DMS 273 treated with DMSO at 0.1 percent for 48 hours (cell line): Measurements from ENCODE around the gene KIF26B.

ENCODE experiments used
- DNase-seq: peaks from one replicate; lab custom pipeline; 2025; lab: John Stamatoyannopoulos, UW

KIF26B gene

DNA sequence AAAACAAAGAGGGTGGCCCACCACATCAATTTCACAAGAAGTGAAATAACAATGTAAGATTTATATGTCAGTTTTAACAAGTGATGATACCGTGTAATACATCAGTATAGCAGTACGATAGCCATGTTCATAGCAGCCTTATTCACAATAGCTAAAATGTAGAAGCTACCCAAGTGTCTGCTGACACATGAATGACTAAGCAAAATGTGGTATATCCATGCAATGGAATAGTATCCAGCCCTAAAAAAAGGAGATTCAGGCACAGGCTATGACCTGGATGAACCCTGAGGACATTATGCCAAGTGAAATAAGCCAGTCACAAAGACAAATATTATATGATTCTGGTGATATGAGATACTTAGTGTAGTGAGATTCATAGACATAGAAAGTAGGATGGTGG is 18.0 kb downstream of the KIF26B start:
- no peak for DNase-seq

DNA sequence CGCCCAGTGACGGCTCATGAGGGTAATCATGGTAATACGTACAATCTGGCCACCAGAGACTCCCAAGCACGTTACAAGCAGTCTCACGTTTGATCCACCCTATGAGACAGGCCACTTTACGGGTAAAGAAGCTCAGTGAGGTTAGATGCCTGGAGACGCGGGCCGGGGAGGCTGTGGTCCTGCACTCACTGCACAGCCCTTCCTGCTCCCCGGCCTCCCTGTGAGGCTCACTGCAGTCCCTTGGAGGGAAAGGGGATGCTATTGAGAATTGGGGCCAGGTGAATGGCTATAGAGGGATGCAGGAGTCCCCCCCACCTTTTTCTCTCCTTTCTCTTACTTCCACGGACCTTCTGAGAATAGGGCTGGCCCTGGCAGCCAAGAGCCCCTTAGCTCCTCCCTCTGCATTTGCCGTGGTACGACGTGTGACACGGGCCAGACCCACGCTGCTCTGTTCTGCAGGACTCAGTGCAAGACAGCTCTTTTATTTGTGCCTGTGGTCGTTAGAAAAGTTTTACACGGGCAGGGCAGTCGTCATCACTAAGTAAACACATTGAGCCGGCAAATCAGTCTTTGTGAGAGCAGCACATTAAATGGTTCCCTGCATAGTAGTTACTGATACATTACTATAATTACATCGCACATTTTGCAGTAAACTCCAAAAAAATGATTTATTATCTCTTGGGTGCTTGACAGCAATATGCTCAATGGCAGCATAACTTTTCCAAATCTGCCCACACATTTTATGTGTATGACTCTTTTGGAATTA is 18.8 kb downstream of the KIF26B start:
- no peak for DNase-seq

DNA sequence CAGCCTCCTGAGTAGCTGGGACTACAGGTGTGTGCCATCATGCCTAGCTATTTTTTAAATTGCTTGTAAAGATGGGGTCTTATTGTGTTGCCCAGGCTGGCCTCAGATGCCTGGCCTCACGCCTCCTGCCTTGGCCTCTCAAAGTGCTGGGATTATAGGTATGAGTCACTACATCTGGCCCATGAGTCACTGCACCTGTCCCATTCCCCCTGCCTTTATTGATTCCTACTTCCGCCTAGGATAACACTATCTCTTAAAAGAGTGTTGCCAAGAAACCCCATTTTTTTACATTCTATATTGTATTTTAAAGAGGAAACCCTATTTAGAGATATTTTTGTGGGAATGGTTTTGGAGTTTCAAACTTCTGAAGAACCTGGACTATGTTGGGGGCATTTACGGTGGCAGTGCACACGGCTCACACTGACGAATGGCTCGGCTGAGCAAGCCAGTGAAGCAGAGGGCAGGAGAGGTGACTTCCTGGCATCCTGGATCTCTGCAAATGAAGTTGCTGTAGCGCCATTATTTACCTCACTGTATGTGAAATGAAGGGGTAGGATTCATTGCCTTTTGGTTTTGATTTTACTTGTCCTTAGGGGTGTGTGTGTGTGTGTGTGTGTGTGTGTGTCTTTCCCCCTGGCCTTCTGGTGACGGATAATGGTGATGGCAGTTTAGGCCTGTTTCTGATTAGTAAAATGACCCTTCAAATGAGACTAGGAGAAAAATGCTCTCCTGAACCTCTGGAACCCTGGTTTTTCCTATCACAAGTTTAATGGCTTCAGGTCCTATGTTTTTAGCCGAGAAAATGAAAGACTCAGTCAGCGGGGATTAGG is 22.5 kb downstream of the KIF26B start:
- no peak for DNase-seq

DNA sequence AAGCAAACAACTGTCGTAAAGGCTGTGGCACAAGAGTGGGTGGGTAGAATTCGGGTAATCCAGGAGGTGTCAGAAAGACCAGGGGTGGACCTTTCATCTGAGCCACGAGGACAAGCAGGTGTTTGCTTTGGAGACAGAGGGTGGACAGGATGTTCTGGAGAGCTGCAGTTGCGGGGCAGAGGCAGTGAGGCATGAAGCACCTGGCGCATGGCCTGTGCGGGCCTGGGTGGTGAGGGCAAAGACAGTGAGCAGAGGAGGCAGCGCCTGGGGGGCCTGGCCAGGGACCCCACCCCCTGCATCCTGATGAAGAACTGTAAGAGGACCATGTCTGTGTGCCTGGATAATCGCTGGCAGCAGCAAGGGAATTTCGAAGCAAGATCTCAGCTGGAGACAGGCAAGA is 24.9 kb downstream of the KIF26B start:
- no peak for DNase-seq

DNA sequence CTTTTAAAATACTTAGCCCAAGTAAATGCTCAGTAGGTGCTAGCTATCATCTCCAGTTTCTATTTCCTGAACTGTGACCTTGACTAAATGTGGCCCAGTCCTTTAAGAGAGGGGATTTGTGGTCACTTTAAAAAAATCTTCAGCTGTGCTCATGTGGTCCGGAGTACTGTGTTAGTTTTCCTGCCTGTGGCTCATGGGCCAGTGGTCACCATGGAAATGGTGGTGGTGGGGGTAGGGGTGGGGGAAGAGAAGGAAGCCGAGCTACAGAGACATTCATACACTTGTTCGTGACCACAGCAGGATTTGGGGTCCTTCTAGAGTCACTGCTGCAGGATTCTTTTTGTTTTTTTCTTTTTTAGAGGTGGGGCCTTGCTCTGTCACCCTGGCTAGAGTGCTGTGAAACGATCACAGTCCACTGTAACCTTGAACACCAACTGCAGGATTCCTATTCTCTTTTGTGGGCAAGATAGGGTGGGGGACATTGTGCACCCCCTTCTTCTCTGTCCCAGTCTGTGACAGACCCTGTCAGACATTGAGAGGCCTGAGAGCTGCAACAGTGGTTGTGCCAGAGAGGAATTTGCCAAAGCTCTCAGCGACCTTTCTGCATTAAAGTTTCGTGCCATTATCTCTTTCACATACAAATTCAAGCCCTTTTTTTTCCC is 25.8 kb downstream of the KIF26B start:
- DNase-seq = no peak

DNA sequence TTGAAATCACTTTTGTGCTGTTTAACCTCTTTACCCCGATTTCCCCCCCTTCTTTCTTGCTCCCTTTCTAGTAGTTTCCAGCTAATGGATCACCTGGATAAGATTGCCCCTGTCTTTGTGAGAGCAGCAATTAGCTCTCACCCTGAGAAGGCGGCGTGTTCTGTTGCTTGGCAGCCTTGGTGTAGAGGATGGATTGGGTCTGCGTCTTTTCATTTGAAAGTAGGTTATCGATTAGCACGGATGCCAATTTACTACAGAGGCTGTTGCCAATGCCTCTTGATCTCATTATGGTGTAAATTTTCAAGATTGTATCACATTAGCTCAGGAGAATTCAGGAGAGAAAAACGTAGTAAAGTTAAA is 26.4 kb downstream of the KIF26B start:
- no peak for DNase-seq

- no peak for DNase-seq
Observed at GRCh38 chr1:245182028-245182427, 27.2 kb downstream of the KIF26B start.

- no peak for DNase-seq
Observed at GRCh38 chr1:245183429-245183828, 28.6 kb downstream of the KIF26B start.

DNA sequence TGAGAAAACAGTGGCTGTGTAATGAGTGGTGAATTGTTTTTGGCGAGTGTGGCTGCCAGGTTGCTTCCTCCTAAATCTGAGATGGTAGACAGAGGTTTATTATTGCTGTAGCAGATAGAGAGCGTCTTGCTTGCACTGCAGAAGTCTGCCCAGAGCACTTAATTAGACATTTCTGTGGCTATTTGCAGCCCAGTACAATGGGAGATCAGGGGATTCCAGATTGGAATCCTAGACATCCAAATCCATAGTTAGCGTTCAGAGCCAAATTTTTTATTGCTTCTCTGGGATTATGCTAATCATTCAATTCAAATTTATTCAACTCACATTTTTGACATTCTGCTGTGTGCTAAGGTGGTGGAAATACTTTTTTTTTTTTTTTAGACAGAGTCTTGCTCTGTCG is 30.0 kb downstream of the KIF26B start:
- DNase-seq = no peak

DNA sequence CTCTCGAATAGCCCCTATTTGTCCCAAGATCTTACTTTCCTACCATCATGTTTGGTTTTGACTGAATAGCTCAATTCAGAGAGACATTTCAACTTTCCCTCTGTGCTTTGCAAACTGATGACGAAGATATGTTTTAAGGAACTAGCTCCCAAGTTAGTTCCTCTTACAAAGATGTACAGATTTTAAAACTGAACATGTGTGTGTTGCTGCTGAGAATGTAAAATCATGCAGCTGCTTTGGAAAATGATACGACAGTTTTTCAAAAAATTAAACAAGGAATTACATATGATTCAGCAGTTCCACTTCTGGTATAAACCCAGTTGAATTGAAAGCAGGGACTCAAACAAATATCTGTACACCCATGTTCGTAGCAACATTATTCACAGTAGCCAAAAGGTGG is 33.6 kb downstream of the KIF26B start:
- no peak for DNase-seq

GRCh38 chr1:245195398-245195797 is 40.6 kb downstream of the KIF26B start:
- no peak for DNase-seq

DNA sequence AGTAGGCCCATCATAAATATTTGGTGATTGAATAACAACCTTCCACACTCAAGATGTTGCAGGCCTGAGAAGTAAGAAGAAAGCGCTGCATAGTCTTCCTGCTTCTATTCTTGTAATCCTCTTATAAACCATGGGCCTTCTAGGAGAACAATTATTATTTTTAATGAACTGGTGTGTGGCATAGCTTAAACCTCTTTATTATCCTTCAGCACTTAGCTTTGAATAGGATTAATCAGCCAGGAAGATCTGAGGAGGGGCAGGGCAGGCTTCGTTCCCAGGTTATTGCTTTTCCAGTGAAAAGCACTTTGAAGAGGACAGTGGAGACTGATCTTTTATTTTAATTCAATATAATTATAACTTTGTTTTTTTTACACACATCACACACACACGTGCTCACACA is 42.3 kb downstream of the KIF26B start:
- no peak for DNase-seq

- DNase-seq = no peak
Observed at GRCh38 chr1:245197911-245198379, 43.2 kb downstream of the KIF26B start.

DNA sequence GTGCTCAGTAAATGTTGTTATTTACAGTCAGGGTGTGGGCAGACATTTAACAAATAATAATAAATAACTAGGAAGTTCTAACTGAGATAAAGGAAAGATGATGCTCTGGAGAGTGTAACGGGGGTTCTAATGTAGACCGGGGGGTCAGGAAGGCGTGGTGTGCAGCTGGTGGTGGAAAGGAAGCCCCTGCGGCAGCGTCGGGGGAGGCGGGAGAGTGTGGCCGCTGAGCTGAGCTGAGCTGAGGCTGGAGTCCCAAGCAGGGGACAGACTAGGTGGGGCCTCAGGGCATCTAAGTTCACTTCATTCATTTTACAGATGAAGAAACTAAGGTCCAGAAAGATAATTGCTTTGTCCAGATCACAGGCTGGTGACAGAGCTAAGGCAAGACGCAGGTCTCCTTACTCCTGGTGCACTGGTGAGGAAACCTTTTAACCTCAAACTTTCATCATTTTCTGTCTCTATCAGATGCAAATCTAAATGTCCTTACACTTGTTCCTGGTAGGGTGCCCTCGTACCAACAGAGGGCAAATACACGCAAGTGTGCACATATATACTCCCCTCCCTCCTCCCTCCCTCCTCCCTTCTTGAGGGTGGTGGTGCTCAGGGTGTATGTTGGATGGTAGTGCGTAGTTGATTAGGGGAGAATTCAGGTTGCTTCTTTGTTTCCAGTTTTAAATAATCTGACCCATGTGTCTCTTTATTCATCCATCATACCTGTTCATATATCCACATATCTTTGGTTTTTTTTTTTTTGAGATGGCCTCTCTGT is 44.1 kb downstream of the KIF26B start:
- DNase-seq = no peak

GRCh38 chr1:245200146-245200545 is 45.4 kb downstream of the KIF26B start:
- no peak for DNase-seq

GRCh38 chr1:245201201-245201600 is 46.4 kb downstream of the KIF26B start:
- no peak for DNase-seq

DNA sequence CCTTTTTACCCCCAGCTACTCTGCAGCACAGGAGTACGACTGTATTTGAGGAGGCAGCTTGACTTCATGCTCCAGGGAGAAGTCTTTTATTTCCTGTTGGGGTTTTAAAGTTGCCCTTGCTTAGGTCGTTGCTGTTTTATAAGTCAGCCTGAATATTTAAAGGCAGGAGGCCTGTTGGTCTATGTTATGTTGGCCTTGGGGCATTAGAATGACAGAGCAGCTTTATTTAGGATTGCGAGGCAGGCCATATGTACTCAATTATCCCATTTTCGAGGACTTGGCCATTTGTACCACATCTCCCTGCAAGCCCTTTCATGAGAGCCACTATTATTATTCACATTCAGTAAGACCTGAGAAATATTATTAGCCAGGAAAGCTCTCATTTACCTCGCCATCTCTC is 47.0 kb downstream of the KIF26B start:
- no peak for DNase-seq

DNA sequence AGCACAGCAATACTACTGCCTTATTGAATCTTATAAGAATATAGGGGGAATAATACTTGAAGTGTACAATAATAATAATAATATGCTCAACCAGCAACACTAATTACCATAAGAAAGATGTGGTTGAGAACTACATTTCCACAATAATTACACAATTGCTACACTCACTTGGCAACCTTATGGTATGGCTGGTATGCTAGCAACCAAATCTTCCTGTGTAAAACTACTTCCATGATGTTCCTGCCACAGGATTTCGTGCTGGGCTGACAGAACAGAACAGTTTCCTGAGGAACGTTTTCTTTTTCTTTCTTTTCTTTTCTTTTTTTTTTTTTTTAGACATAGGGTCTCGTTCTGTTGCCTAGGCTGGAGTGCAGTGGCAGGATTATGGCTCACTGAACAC is 50.6 kb downstream of the KIF26B start:
- no peak for DNase-seq

GRCh38 chr1:245205864-245206263 is 51.1 kb downstream of the KIF26B start:
- DNase-seq = no peak

GRCh38 chr1:245207056-245207638 is 52.4 kb downstream of the KIF26B start:
- no peak for DNase-seq

- no peak for DNase-seq
Observed at GRCh38 chr1:245207801-245208200, 53.0 kb downstream of the KIF26B start.
